Right atrium auricular region (tissue), 2 donors: Measurements from ENCODE around the gene DBI. TPM values are rescaled to one million over a fixed set of nuclear protein-coding genes. Genes with fewer than 3 reads are reported as not detected.

Experiments
- DNase-seq: peaks from one replicate; pipeline ENCODE4 v3.0.0-alpha.2; 2019; ENCODE audit warnings: low spot score
- H3K27ac ChIP-seq, 2 donors: fragments of 200-600 bp; sonication (generic); 1 replicate in 1 of 2; 2 replicates in 1 of 2; pipeline ENCODE4 v1.5.1; 2016 to 2019
- H3K27me3 ChIP-seq, 2 donors: fragments of 200-600 bp; sonication (generic); one replicate each; pipeline versions ENCODE4 v1.5.1 to v1.6.0; 2017 to 2019
- H3K36me3 ChIP-seq: fragments of 200-600 bp; sonication (generic); one replicate; pipeline ENCODE4 v1.5.1; 2016
- H3K4me1 ChIP-seq, 2 donors: fragments of 200-600 bp; sonication (generic); one replicate each; pipeline versions ENCODE4 v1.5.1 to v1.6.0; 2017 to 2019
- H3K4me3 ChIP-seq, 2 donors: fragments of 200-600 bp; sonication (generic); 1 replicate in 1 of 2; 2 replicates in 1 of 2; pipeline ENCODE4 v1.5.1; 2017 to 2019; ENCODE audit warnings: mild to moderate bottlenecking in 1 of 2, moderate library complexity in 1 of 2
- H3K9me3 ChIP-seq, 2 donors: fragments of 200-600 bp; sonication (generic); one replicate each; pipeline ENCODE4 v1.5.1; 2019
- CTCF ChIP-seq, 2 donors: fragments of 200-600 bp; sonication (generic); IDR thresholded peaks; one replicate each; pipeline ENCODE4 v1.5.1; 2019; ENCODE audit warnings: antibody characterized with exemption in 2 of 2
- total RNA-seq, 2 donors: library from RNA; depleted of rRNA; stranded (reverse); fragments of >200 nt; gene quantifications; one replicate each; pipeline ENCODE4 v1.1.0, GENCODE V29; 2016

The DBI gene
- total RNA-seq, 2 donors from 2014 or later: 174 to 312 TPM

- TF ChIP-seq CTCF (IDR thresholded peaks at IDR 0.05): peak in 1 of 2 donors; percentile 41
- peak overlapping the region; percentile 60 to 83 for H3K27ac ChIP-seq
- H3K4me1 ChIP-seq: peaks cover 0 to 27% of the 10 kb centered on the region in 2 donors
- H3K36me3 ChIP-seq: no peaks in the 10 kb centered on the region
- H3K4me3 ChIP-seq: no peak overlapping the region
- H3K27me3 ChIP-seq: no peaks in the 10 kb centered on the region
- H3K9me3 ChIP-seq: no peaks in the 10 kb centered on the region
- DNase-seq: peak; percentile 81
Observed at GRCh38 chr2:119387381-119388129, 20.8 kb downstream of the DBI start.

DNA sequence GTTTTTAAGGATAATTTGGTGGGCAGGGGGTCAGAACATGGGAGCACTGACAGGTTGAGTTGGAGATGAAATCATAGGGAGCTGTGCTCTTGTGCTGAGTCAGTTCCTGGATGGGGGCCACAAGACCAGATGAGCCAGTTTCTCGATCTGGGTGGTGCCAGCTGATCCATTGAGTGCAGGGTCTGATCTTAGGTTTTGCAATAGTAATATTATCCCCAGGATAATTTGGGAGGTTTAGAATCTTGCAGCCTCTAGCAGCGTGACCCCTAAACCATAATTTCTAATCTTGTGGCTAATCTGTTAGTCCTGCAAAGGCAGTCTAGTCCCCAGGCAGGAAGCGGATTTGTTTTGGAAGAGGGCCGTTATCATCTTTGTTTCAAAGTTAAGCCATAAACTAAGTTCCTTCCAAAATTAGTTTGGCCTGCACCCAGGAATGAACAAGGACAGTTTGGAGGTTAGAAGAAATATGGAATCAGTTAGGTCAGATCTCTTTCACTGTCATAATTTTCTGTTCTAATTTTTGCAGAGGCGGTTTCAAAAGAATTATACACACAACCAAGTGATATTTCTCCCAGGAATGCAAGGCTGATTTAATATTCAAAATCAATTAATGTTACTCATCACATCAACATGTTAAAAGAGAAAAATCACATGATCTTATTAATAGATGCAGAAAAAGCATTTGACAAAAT lies 23.0 kb downstream of the DBI start:
- no peak for DNase-seq
- Histone ChIP-seq H3K4me1 (peaks cover 0 to 27% of the 10 kb centered on the region in 2 donors), H3K36me3 (no peaks in the 10 kb centered on the region), H3K27me3 (no peaks in the 10 kb centered on the region), H3K9me3 (no peaks in the 10 kb centered on the region), H3K4me3 (no peak overlapping the region), H3K27ac (peak overlapping the region; percentile 46 to 47)
- TF ChIP-seq CTCF (IDR thresholded peaks at IDR 0.05): no peak

DNA sequence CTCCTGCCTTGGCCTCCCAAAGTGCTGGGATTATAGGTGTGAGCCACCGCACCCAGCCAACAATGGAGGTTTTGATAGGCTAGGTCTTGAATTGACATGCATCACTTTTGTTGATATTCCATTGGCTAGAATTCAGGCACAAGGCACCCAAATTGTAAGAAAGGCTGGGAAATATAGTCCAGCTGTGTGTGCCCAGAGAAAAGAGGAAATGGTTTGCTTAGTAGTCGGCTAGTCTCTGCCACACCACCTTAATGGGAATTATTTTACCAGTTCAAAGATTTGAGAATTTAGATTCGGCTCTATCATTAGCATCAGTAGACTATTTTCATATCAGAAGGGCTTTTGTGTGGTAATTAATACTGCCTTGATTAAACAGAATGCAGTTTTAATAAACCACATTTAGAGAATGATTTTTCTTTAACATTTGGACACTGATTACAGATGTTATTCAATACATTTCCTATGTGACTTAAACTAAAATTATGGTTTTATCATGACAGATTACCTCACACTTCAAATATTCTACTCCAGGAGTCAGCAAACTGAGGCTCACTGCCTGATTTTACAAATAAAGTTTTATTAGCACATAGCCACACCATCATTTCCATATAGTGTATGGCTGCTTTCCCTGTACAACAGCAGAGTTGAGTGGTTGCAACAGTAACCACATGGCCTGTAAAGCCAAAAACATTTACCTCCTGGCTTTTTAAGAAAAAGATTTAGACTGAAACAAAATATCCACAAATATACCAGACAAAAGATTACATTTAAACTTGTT lies 27.4 kb downstream of the DBI start:
- no peak for DNase-seq
- Histone ChIP-seq H3K9me3 (no peaks in the 10 kb centered on the region), H3K4me3 (no peak overlapping the region), H3K27me3 (no peaks in the 10 kb centered on the region), H3K36me3 (no peaks in the 10 kb centered on the region), H3K27ac (no peak overlapping the region), H3K4me1 (peaks cover 0 to 12% of the 10 kb centered on the region in 2 donors)
- no peak for TF ChIP-seq CTCF (IDR thresholded peaks at IDR 0.05)

- Histone ChIP-seq H3K4me1 (peaks cover 0 to under 1% of the 10 kb centered on the region in 2 donors), H3K9me3 (no peaks in the 10 kb centered on the region)
- no peak for TF ChIP-seq CTCF (IDR thresholded peaks at IDR 0.05)
Observed at GRCh38 chr2:119397196-119397595, 30.4 kb downstream of the DBI start.

DNA sequence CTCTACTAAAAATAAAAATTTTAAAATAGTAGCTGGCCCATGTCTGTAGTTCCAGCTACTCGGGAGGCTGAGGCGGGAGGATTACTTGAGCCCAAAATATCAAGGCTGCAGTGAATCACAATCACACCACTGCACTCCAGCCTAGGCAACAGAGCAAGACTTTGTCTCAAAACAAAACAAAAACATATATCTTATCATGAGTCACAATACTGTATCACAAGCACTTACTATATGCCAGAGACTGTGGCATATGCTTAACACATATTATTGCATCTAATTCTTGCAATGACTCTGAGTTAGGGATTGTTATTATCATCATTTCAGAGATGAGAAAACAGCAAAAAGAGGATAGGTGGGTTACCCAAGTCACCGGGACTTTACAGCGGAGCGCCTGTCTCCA lies 35.3 kb downstream of the DBI start:
- DNase-seq: no peak
- Histone ChIP-seq H3K36me3 (no peaks in the 10 kb centered on the region), H3K9me3 (peaks cover 0 to 4% of the 10 kb centered on the region in 2 donors), H3K4me1 (peaks cover 0 to 11% of the 10 kb centered on the region in 2 donors), H3K4me3 (no peak overlapping the region), H3K27ac (no peak overlapping the region), H3K27me3 (no peaks in the 10 kb centered on the region)
- TF ChIP-seq CTCF (IDR thresholded peaks at IDR 0.05): no peak

More at GRCh38 chr2:119397196-119397595, 30.4 kb downstream of the DBI start:
- no peaks in the 10 kb centered on the region for H3K27me3 ChIP-seq
- H3K4me3 ChIP-seq: no peak overlapping the region
- no peak for DNase-seq
- H3K27ac ChIP-seq: no peak overlapping the region
- H3K36me3 ChIP-seq: no peaks in the 10 kb centered on the region
